ENCODE results near the gene DCHS1. TPM values are rescaled to one million over a fixed set of nuclear protein-coding genes. Genes with fewer than 3 reads are reported as not detected.

Gene DCHS1
- total RNA-seq, 1 donor from 2014 or later: 15.5 TPM

DNA sequence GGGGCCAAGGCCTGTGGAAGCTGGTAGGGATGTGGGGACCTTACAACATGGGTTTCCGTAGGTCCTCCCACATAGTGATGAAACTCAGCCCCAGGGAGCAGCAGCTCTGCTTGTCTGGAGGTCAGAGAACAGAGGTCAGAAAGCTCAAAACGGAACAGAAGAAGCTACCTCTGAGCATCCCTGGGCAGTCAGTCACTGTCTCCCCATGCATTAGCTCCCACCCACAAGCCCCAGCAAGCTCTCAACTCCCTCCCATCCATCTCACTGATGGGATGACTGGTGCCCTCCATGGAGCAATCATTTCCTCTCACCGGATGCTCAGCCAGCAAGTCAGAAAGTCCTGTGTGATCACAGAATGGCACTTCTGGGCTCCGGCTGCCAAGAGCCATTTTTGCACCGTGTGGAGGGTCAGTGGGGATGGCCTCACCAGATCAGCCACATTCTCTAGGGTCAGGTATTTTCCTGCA is 38.3 kb downstream of the DCHS1 start:
- no peaks in the 10 kb centered on the region for H3K27me3 ChIP-seq (ENCODE audit: control insufficient read depth, insufficient read depth, low read length)
- no peak overlapping the region for H3K4me3 ChIP-seq (ENCODE audit: low read depth, low read length)
- peaks cover 1% of the 10 kb centered on the region for H3K36me3 ChIP-seq (ENCODE audit: control insufficient read depth, insufficient read depth, low read length)
- TF ChIP-seq CTCF (IDR thresholded peaks at IDR 0.05; ENCODE audit: insufficient read depth, low read length, poor library complexity, severe bottlenecking): no peak
- DNase-seq (ENCODE audit: low read depth): no peak

DNA sequence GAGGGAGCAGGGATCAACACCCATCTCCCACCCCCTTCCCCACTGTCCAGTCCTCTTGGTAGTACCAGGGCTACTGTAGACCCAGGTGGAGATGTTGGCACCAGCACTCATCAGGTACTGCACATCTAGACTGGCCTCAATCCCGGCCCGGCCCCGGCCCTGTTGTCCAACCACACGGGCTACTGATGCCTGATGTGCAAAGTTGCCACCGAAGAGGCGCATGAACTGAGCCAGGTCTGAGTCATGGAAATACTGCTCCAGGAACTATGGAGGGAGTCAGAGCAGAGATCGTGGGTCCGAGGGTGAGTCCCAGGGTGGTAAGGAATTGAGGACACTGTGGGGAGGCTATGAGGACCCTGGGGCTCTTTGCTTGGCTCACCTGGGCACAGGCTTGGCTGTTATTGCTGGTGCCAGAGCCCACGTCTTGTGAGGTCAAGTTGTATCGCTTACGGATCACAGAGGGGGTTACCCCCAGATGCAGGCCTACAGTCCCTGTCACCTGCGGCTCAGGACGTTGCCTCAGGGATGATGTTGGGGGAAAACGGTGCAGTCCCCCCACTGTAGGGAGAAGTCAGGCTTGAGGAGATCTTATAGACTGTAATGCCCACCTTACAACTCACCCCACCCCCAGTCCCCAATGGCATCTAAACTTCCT is 38.9 kb downstream of the DCHS1 start:
- Histone ChIP-seq H3K27me3 (ENCODE audit: control insufficient read depth, insufficient read depth, low read length) (no peaks in the 10 kb centered on the region), H3K36me3 (ENCODE audit: control insufficient read depth, insufficient read depth, low read length) (peaks cover 1% of the 10 kb centered on the region), H3K4me3 (ENCODE audit: low read depth, low read length) (no peak overlapping the region)
- no peak for TF ChIP-seq CTCF (IDR thresholded peaks at IDR 0.05; ENCODE audit: insufficient read depth, low read length, poor library complexity, severe bottlenecking)
- no peak for DNase-seq (ENCODE audit: low read depth)

DNA sequence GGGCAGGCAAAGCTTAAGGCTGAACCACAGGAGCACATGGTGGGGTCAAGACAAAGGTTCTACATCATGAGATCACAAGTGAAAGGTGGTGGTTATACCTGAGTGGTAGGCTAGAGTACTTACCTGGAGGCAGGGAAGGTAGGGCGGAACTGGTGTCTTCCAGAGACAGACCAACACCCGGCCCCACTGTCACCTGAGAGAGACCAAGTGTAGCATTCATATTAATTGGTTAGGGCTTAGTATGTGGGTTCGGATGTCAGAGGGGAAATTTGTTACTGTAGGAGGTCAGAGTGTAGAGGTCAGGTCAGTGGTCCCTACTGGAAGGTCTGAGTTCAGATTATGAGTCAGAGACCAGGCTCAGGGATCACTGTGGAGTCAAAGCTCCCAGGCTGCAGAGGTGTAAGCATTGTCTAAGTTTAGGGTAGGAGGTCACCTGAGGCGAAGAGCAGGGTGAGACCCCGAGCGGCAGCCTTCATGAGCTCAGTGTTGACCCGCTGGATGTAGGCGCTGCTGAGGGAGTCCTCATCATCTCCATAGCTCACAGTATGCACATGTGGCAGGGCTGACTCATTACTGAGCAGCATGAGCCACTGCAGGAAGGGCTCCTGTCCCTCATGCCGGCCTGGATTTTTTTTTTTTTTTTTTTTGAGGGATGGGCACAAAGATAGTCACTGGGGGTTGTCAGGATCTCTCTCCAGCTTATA is 39.6 kb downstream of the DCHS1 start:
- Histone ChIP-seq H3K36me3 (ENCODE audit: control insufficient read depth, insufficient read depth, low read length) (peaks cover 1% of the 10 kb centered on the region), H3K27me3 (ENCODE audit: control insufficient read depth, insufficient read depth, low read length) (no peaks in the 10 kb centered on the region), H3K4me3 (ENCODE audit: low read depth, low read length) (no peak overlapping the region)
- DNase-seq (ENCODE audit: low read depth): no peak
- TF ChIP-seq CTCF (IDR thresholded peaks at IDR 0.05; ENCODE audit: insufficient read depth, low read length, poor library complexity, severe bottlenecking): no peak

DNA sequence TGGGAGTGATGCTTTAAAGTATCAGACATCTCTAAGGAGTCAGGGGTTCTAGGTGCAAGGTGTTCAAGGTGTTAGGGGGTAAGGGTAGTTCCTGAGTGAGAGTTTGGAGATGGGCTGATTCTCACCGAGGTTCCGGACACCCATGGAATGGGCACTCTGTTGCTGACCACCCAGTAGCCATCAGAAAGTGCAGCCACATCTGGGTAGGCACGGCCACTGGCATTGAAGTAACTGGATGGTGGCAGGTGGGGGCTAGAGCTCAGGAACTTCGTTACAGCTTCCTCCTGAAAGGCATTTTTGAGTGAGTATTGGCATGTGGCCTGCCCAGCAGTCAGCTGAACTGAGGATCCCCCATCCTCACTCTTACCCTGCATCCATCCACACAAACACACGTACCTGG is 40.6 kb downstream of the DCHS1 start:
- no peaks in the 10 kb centered on the region for H3K27me3 ChIP-seq (ENCODE audit: control insufficient read depth, insufficient read depth, low read length)
- H3K36me3 ChIP-seq (ENCODE audit: control insufficient read depth, insufficient read depth, low read length): peaks cover 3% of the 10 kb centered on the region
- H3K4me3 ChIP-seq (ENCODE audit: low read depth, low read length): no peak overlapping the region
- no peak for DNase-seq (ENCODE audit: low read depth)
- no peak for TF ChIP-seq CTCF (IDR thresholded peaks at IDR 0.05; ENCODE audit: insufficient read depth, low read length, poor library complexity, severe bottlenecking)

DNA sequence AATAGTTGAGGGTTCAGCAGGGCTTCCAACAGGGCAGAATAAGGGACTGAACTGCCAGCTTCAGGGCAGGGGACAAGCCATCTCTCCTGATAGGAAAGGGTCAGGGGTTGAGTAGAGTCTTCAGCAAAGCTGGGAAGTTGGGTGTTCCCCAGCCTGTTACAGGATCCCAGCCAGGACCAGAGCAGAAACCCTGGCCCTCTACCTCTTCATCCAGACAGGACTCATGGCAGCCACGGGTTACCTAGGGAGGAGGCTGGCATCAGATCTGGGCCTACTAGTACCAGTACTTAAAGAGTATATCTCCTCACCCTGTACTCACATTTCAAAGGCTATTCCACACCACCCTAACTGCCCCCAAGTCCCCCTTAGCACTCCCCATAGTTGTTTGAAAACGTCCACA is 41.2 kb downstream of the DCHS1 start:
- Histone ChIP-seq H3K27me3 (ENCODE audit: control insufficient read depth, insufficient read depth, low read length) (no peaks in the 10 kb centered on the region), H3K36me3 (ENCODE audit: control insufficient read depth, insufficient read depth, low read length) (peaks cover 4% of the 10 kb centered on the region), H3K4me3 (ENCODE audit: low read depth, low read length) (no peak overlapping the region)
- no peak for TF ChIP-seq CTCF (IDR thresholded peaks at IDR 0.05; ENCODE audit: insufficient read depth, low read length, poor library complexity, severe bottlenecking)
- no peak for DNase-seq (ENCODE audit: low read depth)

Data from kidney epithelial cell (primary cell).